T-helper 2 cell treated with Interferon-gamma antibody and Interleukin-4, amounts not matched to agents 100 ng/mL and 5 ng/mL, for 36 hours (primary cell): Measurements from ENCODE around the gene WTIP. TPM values are rescaled to one million over a fixed set of nuclear protein-coding genes. Genes with fewer than 3 reads are reported as not detected.
"Not testable (repeated sequence)": the region's sequence is repeated elsewhere in the genome, so short reads cannot be mapped to it uniquely, and the experiment has no call there.

ENCODE experiments used
- intact Hi-C: fragments of 100-400 bp; cut with micrococcal nuclease; formaldehyde crosslinking; loops from one replicate; pipeline ENCODE4 v1.15.1; 2023
- total RNA-seq: library from RNA; stranded (reverse); gene quantifications from 2 replicates; pipeline ENCODE4 v1.2.3, GENCODE V29; 2022

The WTIP gene
- 0.64 and 0.91 TPM in 2 replicates for total RNA-seq

DNA sequence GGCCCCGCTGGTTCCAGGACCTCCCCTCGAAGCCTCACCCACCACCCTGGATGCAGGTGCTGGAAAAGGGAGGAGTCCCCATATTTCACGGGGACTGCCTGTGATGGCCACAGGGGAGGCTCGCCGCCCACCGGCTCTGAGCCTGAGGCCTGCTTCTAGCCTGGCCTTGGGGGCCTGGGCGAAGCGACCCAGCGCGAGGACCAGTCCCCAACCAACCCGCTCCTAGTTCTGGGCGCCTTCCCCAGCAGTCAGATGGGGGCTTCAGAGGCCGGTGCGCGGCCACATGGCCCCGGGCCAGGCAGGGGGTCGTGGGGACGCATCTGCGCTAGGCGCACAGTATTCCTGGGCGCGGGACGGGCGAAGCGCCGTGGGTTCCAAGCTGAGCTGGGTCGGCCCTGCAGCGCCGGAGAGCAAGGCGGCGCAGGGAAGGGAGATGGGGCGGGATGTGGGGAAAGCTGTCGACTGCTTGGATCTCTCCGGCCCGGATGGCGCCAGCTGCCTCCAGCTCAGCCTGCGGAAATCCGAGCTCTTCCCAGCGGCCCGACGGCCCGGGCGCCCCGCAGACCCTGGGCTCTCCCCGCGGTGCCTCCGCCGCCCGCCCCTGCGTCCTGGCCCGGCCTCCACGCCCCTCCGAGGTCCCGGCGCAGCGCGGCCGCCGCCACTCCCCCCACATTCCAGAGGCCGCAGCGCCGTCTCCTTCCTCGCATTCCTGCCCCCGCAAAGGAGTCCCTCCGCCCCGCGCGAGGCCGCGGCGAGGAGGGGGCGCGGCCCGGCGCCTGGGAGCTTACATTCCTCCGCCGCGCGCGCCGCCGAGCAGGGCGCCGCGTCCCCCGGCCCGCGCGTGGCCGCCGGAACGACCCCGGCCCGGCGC, at the start of gene WTIP:
TSS of gene WTIP (plus strand) at position 788 of the 871 bp plus-strand sequence. CDS start 217 bp downstream, outside the sequence.
- intact Hi-C loops: no loop called here

DNA sequence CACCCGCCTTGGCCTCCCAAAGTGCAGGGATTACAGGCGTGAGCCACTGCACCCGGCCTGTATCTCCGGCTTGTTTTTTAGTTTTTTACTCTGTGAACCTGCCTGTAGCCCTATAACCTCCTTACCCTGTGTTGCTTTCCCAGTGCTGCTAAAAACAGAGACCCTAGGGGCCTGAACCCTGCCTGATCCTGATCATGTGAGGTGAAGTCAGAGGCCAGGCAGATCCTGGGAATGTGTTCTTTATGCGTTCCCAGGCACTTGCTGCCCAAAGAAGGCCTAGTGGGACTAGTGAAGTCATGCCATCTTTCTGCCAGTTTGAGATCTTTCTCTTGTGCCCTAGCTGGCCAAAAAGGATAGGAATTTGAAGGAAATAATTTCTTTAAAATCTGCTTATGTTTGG, 48.8 kb upstream of the WTIP start:
- intact Hi-C loops: loop anchor here (5.0 kb wide), 1 partner anchor 45 kb away; no protein-coding TSS in a partner anchor

DNA sequence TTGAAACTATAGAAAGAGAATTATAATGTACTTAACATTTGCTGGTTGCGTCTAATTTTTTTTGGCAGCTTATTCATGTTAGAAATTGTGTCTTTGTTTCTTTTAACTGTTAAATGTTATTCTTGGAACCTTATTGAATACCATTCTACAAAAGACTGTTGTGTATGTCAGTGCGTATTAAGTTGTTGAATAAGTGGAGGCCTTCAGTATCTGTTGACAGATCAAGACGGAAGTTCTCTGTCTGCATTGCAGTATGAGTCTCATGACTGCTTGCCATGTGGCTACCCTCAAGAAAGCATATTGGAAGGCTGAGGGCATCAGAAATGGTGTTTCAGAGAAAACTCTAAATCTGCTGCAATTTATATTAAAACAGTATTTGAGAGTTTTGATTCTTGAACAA, 44.8 kb upstream of the WTIP start:
- intact Hi-C loops: no loop called here

DNA sequence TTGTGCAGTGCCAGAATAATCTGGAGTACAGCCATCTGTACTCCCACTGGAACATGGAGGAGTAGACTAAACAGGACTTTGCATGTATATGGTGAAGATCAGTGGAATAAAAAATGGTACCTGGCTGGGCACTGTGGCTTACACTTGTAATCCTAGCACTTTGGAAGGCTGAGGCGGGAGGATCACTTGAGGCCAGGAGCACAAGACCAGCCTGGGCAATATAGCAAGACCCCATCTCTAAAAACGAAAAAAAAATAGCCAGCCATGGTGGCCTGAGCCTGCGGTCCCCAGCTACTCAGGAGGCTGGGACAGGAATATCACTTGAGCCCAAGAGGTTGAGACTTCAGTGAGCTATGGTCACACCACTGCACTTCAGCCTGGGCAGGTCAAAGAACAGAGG, 33.4 kb upstream of the WTIP start:
- intact Hi-C loops: no loop called here

DNA sequence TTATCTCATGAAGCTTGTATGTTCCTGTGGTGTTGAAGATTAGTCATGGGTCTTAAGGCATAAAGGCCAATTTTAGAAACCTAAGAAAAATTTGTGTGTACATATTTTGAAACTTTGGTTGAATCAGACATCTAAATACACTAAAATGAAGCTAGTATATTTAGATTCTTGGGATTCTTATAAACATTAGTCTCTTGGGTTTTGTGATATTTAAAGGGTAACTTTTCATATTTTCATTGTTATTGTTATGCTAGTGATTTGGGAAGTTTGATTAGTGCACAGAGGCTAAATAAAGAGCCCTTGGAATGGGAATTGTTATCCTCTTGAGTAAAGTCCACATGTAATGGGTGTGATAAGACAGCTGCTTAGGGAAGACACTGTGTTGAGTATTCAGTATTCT, 28.8 kb upstream of the WTIP start:
- intact Hi-C loops: no loop called here

DNA sequence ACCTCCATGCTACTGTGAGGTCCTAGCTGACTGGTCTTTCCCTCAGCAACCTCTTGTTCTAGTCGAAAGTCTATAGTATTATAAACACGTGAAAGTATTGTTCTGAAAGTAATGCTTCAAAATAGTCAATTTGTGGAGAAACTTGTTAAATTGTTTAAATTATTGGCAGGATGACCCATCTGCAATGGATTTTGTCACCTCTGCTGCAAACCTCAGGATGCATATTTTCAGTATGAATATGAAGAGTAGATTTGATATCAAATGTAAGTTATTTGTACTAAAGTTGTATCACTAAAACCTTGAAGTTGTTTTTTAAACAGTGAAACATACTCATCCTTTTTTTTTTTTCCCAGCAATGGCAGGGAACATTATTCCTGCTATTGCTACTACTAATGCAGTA, 27.5 kb upstream of the WTIP start:
- intact Hi-C loops: no loop called here

DNA sequence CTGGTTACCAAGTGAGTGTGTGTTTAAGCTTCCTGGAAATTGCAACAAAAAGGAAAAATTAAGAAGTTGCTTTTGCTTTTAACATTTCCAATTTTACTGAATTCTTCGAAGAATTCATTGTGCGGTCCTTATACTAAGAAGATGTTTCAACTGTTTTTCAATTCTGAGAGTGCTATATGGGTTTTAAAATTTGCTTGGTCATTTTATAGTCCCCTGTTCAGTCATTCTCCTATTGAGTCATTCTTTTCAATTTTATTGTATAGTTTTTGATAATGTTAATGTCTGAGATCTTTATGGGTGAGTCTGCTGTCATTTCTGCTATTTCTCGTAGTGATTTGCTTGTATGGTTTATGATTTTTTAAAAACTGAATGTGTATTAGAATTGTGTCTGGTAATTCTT, 26.9 kb upstream of the WTIP start:
- intact Hi-C loops: no loop called here

DNA sequence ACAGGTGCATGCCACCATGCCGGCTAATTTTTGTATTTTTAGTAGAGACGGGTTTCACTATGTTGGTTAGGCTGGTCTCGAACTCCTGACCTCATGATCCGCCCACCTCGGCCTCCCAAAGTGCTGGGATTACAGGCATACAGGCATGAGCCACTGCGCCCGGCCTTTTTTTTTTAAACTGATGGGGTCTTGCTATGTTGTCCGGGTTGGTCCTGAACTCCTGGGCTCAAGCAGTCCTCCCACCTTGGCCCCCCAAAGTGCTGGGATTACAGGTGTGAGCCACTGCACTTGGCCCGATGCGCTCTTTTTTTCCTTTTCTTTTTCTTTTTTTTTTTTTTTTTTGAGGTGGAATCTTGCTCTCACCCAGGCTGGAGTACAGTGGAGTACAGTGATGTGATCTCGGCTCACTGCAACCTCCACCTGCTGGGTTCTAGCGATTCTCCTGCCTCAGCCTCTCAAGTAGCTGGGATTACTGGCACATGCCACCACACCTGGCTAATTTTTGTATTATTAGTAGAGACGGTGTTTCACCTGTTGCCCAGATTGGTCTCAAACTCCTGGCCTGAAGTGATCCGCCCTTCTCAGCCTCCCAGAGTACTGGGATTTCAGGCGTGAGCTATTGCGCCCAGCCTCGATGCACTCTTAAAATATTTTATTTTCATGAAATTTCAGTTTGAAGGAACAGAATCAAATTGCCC, 25.6 kb upstream of the WTIP start:
- intact Hi-C loops: not testable (repeated sequence)

DNA sequence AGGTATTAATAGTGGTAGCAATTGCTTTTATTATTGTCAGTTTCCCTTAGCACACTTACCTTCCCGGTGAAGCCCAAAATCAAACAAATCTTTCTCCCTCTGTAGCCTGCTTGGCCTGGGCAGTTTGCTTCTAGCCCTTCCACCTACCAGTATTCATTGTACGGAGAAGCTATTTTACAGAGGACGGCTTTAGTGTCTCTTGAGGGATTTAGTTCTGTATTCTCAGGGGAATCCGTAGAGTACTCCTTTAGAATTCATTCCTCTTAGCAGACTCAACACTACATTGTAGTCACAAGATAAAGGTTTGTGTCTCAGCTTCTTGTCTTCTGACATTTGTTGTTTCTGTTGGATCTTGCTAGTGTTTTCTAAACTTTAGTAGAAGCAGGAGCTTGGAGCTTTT, 24.1 kb upstream of the WTIP start:
- intact Hi-C loops: no loop called here

DNA sequence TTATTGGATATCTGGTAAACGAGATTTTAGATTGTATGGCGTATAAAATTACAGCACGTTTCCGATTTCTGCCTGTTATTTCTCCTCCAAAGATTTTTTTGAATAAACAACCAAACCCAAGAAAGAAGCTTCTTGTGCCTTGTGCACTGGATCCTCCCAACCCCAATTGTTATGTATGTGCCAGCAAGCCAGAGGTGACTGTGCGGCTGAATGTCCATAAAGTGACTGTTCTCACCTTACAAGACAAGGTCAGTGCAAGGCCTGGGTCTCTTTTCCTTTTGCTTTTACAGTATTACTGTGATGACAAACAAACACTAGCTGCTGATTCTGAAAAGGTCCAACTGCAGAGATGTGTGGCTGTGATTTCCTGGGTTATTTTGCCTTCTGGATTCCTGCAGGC, 22.9 kb upstream of the WTIP start:
- intact Hi-C loops: no loop called here

DNA sequence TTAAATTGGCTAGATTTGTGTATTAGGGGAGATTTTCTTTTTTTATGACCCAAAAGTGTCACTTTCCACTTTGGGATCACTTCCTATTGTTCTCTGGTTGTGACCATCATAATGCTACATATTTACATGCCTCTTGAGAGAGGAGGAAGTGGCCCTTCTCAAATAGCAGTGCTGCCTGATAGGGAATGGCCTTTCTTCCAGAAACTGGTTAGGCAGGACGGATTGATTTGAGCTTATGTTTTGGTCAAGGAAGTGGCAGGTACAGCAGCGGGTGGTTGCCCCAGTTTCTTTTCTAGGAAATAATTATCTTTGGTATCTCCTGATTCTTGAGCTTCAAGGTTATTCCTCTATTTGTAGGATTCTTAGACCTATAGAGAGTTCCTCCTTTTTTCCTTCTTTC, 21.9 kb upstream of the WTIP start:
- intact Hi-C loops: no loop called here

DNA sequence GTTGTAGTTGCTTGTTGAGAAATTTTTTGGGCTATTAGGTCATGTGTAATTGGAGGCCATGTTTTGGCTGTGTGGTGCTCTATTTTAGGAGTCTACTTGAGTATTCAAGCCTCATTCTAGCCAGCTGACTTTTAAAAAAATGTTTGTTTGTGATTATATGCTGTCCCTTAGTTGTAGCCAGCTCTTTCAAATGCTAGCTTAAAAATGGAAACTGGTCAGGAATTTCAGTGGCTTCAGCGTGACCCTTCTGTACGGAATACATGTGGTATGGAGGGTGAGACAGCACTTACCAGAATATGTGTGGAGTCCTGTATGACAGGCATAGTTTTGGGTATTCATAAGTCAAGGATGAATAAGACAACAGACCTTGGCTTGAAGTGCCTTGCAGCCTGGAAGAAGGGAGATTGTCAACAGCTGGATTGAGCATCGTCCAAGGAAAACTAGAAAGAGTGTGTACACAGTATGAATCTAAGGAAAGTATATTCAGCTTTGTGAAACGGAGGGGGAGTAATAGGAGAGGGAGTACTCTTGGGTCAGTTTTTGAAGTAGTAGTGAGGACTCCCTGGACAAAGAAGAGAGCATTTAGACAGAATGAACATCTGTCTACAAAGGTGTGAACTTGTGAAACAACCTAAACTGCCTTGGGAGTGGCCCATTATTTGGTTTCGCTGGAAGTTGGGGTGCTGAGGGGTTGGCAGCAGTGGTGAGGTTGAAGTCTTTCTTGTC, 20.0 kb upstream of the WTIP start:
- intact Hi-C loops: no loop called here

DNA sequence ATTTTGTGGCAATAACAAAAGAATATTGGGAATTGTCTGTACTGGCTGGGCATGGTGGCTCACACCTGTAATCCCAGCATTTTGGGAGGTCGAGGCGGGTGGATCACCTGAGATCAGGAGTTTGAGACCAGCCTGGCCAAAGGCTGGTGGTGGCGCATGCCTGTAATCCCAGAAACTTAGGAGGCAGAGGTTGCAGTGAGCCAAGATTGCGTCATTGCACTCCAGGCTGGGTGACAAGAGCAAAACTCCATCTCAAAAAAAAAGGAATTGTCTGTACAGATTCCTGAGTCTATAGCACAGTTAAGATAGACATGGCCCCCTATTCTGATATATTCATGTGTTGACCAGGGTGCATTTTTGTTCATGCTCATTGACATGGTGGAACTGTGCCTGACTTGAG, 16.8 kb upstream of the WTIP start:
- intact Hi-C loops: not testable (repeated sequence)

DNA sequence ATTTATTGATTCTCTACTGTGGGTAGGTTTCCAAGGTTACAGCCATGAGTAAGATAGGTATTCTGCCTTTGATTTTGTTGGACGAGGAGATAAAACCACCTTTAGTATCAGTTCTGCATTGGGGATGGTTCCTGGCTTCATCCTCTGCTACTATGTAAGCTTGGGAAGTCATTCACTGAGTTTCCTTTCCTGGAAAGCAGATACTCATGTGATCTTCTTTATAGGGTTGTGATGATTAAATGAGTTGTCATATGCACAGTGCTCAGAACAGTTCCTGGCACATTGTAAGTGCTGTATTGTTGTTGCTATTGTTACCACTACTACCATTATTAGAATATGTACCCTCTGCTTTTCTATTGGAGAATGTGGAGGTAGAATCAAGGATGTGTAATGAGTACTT, 13.1 kb upstream of the WTIP start:
- intact Hi-C loops: no loop called here

DNA sequence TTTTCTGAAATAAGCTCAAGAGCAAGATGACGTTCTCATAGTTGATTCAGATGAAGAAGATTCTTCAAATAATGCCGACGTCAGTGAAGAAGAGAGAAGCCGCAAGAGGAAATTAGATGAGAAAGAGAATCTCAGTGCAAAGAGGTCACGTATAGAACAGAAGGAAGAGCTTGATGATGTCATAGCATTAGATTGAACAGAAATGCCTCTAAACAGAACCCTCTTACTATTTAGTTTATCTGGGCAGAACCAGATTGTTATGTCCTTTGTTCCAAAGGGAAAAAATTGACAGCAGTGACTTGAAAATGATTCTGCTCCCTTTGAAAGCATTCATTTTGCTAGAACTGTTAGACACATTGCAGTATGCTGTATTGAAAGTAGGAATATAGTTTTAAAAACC, 12.5 kb upstream of the WTIP start:
- intact Hi-C loops: not testable (repeated sequence)

DNA sequence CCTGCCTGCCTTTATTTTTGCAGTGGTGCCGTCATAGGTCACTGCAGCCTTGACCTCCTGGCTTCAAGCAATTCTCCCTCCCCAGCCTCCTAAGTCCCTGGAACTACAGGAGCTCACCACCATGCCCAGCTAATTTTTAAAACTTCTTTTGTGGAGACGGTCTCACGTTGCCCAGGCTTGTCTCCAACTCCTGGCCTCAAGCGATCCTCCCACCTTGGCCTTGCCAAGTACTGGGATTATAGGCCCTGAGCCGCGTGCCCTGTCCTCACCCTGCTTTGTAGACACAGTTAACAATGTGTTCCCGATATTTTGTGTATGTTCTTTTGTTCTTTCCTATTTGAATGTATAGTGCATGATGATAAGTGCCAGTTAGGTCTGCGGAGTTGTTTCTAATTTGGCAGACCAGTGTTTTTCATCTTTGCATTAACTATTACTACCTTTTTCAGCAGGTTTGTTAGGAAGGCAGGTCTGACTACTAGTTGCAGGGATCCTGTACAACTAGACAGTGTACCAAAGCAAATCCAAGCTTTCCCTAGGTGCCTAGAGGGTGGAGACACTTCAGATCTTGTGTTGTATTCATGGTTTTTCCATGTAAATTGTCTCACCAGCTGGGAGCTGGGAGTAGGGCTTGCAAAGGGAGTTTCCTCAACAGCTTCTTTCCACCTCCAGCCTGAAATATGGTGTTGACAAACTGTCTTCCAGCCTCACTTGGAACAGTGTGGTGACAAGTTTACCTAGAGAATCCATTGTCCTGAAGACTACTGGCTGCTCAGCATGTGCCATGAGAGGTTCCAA, 9.5 kb upstream of the WTIP start:
- intact Hi-C loops: no loop called here

DNA sequence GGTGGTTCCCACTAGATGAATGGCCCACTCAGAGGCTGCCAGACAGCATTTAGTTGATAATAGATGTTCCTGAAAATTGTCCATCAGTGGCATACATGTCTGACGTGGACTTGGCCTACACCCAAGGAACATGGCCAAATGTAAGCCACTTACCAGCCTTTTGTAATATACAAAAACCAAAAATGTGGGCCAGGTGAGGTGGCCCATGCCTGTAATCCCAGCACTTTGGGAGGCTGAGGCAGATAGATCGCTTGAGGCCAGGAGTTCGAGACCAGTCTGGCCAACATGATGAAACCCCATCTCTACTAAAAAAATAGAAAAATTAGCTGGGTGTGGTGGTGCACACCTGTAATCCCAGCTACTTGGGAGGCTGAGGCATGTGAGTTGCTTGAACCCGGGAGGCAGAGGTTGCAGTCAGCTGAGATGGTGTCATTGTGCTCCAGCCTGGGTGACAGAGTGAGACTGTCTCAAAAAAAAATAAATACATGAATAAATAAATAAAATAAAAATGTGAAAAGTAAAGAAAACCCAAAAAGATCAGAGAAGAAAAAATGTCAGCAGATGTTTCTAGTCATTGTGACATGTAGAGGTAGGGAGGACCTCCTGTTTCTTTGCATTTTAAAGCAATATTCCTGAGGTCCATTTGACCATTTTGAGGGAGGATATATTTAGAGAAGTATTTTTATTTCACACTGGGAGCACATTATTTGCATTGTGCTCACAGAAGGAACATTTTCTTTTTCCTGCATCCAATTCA, 7.1 kb upstream of the WTIP start:
- intact Hi-C loops: no loop called here

DNA sequence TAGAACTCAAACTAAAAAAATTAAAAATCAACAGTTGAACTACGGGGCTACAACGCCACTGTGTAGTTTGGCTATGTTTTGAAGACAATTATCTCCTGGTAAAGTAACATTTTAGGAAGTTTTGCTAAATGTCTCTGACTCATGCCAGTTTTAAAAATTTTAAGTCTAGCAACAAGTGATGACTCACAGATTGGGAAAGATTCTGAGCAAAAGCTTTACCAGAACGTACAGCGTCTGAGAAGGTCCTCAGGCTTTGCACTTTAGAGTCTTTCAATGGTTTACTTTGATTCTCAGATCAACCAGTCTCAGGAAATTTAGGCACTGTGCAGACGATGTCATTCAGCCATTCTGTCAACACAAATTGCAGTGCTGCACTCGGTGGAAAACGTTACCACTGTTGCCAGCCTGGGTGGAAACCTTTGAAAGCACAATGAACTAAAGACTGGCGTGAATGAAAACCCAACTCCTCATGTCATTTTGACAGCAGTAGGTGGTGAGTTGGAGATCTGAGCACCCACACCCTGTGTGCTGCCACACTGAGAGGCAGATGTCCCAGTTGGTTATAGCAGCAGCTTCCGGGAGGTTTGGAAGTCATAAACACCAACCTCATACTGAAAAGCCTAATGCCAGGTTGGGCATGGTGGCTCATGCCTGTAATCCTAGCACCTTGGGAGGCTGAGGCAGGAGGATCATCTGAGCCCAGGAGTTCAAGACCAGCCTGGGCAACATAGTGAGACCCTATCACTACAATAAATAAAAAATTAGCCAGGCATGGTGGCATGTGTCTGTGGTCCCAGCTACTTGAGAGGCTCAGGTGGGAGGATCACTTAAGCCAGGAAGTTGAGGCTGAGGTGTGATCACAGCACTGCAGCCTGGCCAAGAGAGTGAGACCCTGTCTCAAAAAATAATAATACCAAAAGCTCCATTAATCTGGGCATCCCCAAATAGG, 6.3 kb upstream of the WTIP start:
- intact Hi-C loops: no loop called here

DNA sequence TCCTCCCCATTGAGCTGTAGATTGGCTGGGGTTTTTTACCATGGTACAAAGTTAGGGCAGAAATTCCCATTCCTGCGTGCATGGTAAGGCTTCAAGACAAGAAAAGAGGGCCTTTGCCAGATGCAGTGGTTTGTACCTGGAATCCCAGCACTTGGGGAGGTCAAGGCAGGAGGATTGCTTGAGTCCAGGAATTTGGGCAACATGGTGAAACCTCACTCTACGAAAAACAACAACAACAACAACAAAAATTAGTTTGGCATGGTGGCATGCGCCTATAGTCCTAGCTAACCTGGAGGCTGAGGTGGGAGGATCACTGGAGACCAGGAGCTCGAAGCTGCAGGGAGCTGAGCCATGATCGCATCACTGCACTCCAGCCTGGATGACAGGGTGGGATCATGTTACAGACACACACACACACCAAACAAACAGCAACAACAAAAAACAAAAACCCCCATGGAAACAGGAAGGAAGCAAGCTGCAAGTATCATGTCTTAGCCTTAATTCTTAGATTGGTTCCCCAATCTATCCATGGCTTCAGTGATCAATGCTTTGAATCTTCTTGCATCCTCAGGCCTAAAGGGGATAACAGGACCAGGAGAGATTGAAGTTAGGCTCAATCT, 5.5 kb upstream of the WTIP start:
- intact Hi-C loops: no loop called here
